Stimulated activated effector memory CD8-positive, alpha-beta T cell treated with anti-CD3 and anti-CD28 coated beads, Interleukin-12 subunit alpha, Interleukin-12 subunit beta, amount 100 ng/mL, for 72 hours (primary cell): Measurements from ENCODE around the gene FAM234B.

Experiments
- ATAC-seq: fragments of 150-1000 bp; cut with Tn5 transposase; 2 replicates; pipeline ENCODE4 v1.10.0; 2021
- DNase-seq, 2 donors: peaks; one replicate each; pipeline ENCODE4 v3.0.0; 2021 to 2022; ENCODE audit warnings: low spot score in 2 of 2
- H3K27ac Mint-ChIP-seq: one replicate; pipeline ENCODE4 v1.8.0; 2022; ENCODE audit warnings: mild to moderate bottlenecking, mixed read lengths
- H3K36me3 Mint-ChIP-seq: one replicate; pipeline ENCODE4 v1.8.0; 2022; ENCODE audit warnings: mild to moderate bottlenecking, mixed read lengths
- H3K4me1 Mint-ChIP-seq: one replicate; pipeline ENCODE4 v1.8.0; 2022; ENCODE audit warnings: mixed read lengths
- H3K4me3 Mint-ChIP-seq: one replicate; pipeline ENCODE4 v1.8.0; 2022; ENCODE audit warnings: mild to moderate bottlenecking, mixed read lengths
- H3K9me3 Mint-ChIP-seq: one replicate; pipeline ENCODE4 v1.8.0; 2022; ENCODE audit warnings: mixed read lengths

FAM234B gene

DNA sequence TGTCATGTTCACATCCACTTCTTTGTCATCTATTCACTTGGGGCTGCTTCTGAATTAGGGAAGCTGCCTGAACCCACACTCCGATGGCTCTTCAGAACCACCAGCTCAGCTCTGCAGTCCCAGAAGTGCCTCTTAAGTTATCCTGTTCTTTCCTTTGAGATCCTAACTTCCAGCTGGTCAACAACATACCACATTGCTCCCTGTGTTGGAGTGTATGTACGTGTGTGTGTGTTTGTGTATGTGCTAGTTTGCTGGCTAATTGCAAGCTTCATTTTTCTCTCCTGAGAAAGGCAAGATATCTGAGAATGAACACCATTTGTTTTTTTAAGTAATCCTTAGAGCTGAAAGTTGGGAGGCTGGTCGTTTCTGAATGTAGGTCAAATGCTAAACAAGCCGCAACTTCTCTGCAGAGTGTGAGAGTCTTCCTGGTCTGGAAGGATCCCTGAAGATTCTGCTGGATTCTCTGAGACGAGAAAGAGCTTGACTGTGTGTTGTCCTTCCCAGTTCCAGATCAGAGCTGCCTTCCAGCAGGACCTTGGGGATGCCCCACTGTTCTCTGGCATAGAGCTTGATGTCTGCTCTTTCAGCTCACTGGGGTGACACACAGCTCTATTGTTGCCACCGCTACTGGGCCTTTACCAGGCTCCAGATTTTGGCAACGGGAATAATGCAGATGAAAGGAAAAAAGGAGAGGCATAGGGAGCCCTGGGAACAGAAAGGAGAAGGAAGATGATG lies 58.4 kb downstream of the FAM234B start:
- Mint-ChIP-seq H3K4me3 (peak overlapping the region; percentile 70), H3K4me1 (peaks cover 56% of the 10 kb centered on the region), H3K36me3 (peaks cover 6% of the 10 kb centered on the region), H3K27ac (peak overlapping the region; percentile 96), H3K9me3 (no peaks in the 10 kb centered on the region)
- DNase-seq = no peak
- no peak for ATAC-seq

DNA sequence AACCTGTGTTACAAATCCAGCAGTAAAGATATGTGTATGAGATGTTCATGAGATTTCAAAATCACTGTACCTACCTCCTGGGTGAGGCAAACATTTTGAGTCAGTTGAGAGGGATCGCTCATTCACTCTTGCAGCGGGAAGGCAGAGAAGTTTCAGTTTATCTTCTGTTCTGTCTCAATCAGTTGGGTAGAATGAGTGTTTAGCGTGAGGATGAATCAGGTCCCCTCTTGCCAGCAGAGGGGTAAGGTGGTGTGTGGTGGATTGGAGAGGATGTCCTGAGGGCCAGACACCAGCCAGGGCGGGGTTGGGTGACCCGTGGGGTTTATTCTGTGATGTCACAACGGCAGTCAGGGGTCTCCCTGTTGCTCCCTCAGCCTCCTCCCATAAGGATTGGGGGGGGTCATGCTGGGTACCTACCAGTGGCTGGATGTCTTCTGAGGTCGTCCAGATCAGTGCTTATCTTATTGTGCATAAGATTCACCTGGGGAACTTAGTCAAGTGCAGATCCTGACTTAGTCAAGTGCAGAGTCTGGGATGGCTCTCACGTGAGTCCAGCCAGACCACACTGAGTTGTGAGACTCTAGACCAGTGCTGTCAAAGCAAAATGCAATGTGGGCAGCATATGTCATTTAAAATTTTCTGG lies 59.3 kb downstream of the FAM234B start, which contains the start of gene GSG1:
GSG1 (minus strand) TSS at position 277 of the 643 bp plus-strand sequence; CDS start at position 122, 155 bp downstream.
- Mint-ChIP-seq H3K9me3 (no peaks in the 10 kb centered on the region), H3K27ac (peak within 1 kb of the TSS; percentile 96), H3K4me3 (peak within 1 kb of the TSS; percentile 70), H3K36me3 (peaks cover 6% of the 10 kb centered on the region), H3K4me1 (peaks cover 48% of the 10 kb centered on the region)
- ATAC-seq (peak; percentile 84), DNase-seq (peak; percentile 12 to 76)

DNA sequence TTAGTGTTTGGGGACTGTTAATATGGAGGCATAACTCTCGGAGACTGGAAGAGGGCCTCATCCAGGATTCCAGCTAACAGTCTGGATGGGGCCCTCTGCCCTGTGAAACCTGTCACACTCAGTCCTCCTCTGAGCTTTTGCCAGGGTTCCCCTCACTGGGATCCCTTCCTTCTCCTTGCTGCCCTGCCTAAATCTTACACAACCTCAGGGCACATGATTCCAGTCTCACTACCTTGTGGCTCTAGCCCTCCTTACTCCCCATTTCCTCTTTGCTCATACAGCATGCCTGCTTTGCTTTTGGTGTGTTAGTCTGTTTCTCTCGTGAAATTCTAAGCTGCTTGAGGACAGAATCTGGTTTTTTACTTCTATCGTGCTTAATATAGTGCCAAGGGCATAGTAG lies 60.2 kb downstream of the FAM234B start:
- Mint-ChIP-seq H3K36me3 (peaks cover 6% of the 10 kb centered on the region), H3K4me1 (peaks cover 39% of the 10 kb centered on the region), H3K27ac (peak overlapping the region; percentile 46), H3K4me3 (no peak overlapping the region), H3K9me3 (no peaks in the 10 kb centered on the region)
- DNase-seq (no peak), ATAC-seq (no peak)

DNA sequence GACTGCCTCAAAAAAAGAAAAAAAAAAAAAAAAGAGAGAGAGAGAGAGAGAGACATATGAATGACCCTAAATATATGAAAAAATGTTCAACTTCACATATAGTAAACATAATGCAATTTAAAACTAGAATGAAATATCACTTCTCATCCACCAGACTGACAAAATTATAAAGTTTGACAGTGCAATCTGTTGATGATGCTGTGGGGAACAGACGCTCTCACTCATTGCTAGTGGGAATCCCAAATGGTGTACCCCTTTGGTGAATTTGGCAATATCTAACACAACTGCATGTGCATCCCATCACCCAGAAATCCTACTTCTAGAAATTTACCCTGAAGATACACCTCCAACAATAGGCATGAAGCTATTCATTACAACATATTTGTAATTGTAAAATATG lies 61.6 kb downstream of the FAM234B start:
- no peak overlapping the region for H3K27ac Mint-ChIP-seq
- ATAC-seq = no peak
- no peak for DNase-seq
- H3K9me3 Mint-ChIP-seq = no peaks in the 10 kb centered on the region
- H3K4me1 Mint-ChIP-seq = peaks cover 27% of the 10 kb centered on the region
- H3K4me3 Mint-ChIP-seq = no peak overlapping the region
- peaks cover 6% of the 10 kb centered on the region for H3K36me3 Mint-ChIP-seq

DNA sequence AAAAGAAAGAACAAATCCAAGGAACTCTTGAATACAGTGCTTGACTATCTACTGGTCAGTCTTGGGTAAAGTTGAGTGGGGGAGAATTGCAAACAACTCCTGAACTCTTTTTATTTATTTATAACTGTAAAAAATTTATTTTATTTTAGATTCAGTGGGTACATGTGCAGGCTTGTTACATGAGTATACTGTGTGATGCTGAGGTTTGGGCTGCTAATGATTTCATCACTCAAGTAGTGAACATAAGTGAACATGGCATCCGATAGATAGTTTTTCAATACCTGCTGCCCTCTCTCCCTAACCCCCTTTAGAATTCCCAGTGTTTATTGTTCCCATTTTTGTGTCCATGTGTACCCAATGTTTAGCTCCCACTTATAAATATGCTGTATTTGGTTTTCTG lies 62.5 kb downstream of the FAM234B start:
- Mint-ChIP-seq H3K4me3 (no peak overlapping the region), H3K36me3 (no peaks in the 10 kb centered on the region), H3K27ac (no peak overlapping the region), H3K4me1 (peaks cover 21% of the 10 kb centered on the region), H3K9me3 (no peaks in the 10 kb centered on the region)
- ATAC-seq (no peak), DNase-seq (no peak)

DNA sequence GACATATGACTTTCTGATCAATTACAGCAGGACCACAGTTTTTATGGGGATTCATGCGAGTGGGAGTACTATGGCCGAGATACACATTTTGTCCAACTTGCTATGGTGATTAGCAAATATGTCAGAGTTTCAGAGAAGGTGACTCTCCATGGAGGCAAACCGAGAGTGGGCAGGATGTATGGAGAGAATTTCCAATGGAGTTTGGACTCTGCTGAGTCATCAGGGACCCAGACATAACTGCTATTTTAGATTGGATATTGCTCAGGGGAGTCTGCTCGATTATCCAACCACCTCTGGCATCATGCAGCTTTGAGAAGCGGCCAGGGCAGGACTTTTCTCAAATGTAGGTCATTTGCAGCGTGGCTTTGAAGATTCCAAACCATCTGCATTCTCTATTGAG lies 68.8 kb downstream of the FAM234B start:
- no peaks in the 10 kb centered on the region for H3K9me3 Mint-ChIP-seq
- DNase-seq (no peak), ATAC-seq (no peak)
- H3K4me1 Mint-ChIP-seq = no peaks in the 10 kb centered on the region
- H3K36me3 Mint-ChIP-seq = no peaks in the 10 kb centered on the region
- no peak overlapping the region for H3K4me3 Mint-ChIP-seq
- H3K27ac Mint-ChIP-seq = no peak overlapping the region

DNA sequence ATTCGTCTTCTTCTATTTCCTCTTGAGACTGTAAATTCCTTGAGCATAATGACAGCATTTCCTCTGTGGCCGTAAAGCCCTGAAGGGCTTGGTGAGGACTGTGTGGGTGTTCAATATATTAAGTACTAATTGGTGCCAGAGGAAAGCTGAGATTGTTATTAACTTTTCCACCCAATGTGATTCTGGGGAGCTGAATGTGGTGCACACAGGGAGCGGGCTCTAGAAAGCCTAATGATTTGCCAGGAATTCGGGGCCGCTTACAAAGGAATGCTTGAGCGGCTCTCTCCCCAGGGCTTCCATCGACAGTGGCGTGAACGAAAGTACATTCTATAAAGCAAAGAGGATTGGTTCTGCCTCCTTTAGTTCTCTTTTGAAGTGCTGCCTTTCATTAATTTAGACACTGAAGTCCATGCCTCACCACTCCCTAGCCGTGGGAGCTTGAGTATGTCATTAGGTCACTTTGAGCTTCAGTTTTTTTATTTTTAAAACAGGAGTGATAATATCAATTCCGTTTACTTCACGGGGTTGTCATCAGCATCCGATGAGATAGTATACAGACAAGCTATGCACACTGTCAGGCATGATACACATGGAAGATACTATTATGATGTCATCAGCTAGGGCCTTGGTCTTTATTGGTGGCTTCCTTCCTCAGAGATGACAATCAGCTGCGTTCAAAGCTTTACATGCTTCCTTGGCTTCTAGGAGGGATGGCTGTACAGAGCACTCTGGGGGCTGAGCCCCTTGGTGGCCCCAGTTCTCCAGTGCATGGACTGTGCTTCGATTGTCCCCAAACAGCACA lies 70.3 kb downstream of the FAM234B start:
- no peak overlapping the region for H3K27ac Mint-ChIP-seq
- H3K9me3 Mint-ChIP-seq = no peaks in the 10 kb centered on the region
- H3K4me1 Mint-ChIP-seq = no peaks in the 10 kb centered on the region
- H3K4me3 Mint-ChIP-seq = no peak overlapping the region
- ATAC-seq (no peak), DNase-seq (no peak)
- no peaks in the 10 kb centered on the region for H3K36me3 Mint-ChIP-seq

DNA sequence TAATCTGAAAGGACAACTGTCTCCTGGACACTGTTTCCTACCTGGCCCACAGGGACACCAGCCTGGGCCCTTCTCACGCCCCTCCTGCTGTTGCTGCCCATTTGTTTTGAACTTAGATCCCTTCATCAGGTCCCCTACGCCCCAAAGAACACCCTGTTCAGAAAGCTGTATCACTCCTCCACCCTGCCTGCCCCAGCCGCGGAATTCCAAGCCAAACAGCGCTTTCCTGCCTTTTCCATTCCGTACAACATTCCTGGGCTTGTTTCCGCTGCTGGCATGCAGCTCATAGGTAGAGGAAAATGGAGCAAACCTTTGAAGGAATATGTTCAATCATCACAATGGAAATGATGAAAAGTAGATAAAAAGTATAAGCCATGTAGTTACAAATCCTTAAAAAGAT lies 72.1 kb downstream of the FAM234B start:
- no peaks in the 10 kb centered on the region for H3K36me3 Mint-ChIP-seq
- DNase-seq (no peak), ATAC-seq (no peak)
- peak overlapping the region; percentile 18 for H3K27ac Mint-ChIP-seq
- no peak overlapping the region for H3K4me3 Mint-ChIP-seq
- no peaks in the 10 kb centered on the region for H3K4me1 Mint-ChIP-seq
- no peaks in the 10 kb centered on the region for H3K9me3 Mint-ChIP-seq

DNA sequence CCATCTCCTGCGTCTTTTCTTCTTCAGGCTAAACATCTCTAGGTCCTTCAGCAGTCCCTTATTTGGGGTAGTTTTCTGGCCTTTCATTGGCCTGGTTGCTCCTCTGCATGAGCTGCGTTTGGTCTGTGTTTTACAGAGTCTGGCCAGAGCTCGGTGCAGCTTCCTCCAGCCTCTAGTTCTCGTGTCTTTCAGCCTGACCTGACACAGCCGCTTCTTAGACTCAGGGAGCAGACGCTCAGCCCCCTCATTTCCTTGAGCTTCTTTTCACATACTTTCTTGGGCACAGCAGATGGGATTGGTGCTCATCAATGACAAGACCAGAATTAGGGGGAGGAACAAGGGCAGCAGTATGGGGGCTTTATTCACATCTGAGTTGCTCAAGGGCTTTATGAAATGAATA lies 72.8 kb downstream of the FAM234B start:
- ATAC-seq (no peak), DNase-seq (no peak)
- Mint-ChIP-seq H3K9me3 (no peaks in the 10 kb centered on the region), H3K4me1 (no peaks in the 10 kb centered on the region), H3K27ac (peak overlapping the region; percentile 18), H3K4me3 (no peak overlapping the region), H3K36me3 (no peaks in the 10 kb centered on the region)

DNA sequence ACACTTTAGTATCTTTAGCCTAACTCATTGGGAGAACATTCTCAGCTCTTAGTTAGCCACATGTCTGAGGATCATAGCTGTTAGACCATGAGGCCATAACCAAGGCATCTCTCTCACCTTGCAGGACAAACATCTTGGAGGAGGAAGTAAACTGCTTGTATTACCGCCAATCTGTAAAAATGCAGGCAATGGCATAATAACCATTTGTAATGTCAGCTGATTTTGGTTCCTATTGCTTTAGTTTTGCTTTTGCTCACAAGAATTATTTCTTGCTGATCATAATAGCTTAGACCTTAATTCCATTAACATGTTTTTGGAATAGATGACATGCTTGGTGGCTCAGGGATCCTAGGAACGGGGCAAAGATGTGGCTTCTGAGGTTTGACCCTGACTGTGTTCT lies 75.6 kb downstream of the FAM234B start:
- Mint-ChIP-seq H3K4me3 (no peak overlapping the region), H3K27ac (no peak overlapping the region)

DNA sequence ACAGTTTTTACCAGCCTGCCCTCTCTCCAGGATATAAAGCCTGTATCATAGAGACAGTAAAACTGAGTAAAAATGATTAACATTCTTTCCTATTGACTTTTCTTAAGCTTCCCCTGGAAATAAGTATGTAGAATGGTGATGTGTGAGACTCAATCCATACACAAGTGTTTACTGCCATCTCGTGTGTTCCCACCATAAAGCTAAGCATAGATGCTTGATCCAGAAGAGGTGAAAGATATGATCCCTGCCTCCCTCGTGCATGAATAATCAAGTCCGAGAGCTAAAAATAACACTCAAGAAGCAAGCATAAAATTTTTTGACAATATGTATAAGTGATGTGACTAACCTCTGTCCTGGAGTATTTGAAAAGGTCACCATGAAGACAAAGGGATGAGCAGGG lies 76.2 kb downstream of the FAM234B start:
- ATAC-seq = no peak

More for the DNA sequence above, 75.6 kb downstream of the FAM234B start:
- H3K9me3 Mint-ChIP-seq = no peaks in the 10 kb centered on the region
- no peaks in the 10 kb centered on the region for H3K36me3 Mint-ChIP-seq
- no peaks in the 10 kb centered on the region for H3K4me1 Mint-ChIP-seq
- no peak for ATAC-seq
- DNase-seq = no peak

DNA sequence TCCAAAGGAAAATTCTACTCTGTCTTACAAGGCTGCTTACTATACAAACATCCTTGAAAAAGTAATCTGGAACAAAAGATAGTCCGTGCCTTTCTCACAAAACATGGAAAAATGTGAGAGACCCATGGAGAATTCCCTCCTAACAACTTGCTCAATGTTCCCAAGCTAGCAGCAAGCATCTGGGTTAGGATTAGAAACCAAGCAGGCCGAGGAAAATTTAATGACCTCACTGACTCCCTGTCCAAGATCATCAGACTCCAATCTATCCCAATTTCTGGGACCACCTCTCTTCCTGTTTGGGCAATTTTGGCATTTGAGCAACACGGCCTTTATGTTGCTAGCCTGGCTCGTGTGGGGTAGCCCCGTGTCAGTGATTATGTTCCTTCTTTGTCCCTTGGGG lies 77.4 kb downstream of the FAM234B start:
- H3K4me3 Mint-ChIP-seq = no peak overlapping the region
- H3K4me1 Mint-ChIP-seq = no peaks in the 10 kb centered on the region
- DNase-seq = no peak
- H3K36me3 Mint-ChIP-seq = no peaks in the 10 kb centered on the region
- H3K9me3 Mint-ChIP-seq = no peaks in the 10 kb centered on the region
- no peak for ATAC-seq
- no peak overlapping the region for H3K27ac Mint-ChIP-seq

More for the DNA sequence above, 76.2 kb downstream of the FAM234B start:
- Mint-ChIP-seq H3K9me3 (no peaks in the 10 kb centered on the region), H3K4me1 (no peaks in the 10 kb centered on the region), H3K27ac (no peak overlapping the region), H3K36me3 (no peaks in the 10 kb centered on the region), H3K4me3 (no peak overlapping the region)
- no peak for DNase-seq

DNA sequence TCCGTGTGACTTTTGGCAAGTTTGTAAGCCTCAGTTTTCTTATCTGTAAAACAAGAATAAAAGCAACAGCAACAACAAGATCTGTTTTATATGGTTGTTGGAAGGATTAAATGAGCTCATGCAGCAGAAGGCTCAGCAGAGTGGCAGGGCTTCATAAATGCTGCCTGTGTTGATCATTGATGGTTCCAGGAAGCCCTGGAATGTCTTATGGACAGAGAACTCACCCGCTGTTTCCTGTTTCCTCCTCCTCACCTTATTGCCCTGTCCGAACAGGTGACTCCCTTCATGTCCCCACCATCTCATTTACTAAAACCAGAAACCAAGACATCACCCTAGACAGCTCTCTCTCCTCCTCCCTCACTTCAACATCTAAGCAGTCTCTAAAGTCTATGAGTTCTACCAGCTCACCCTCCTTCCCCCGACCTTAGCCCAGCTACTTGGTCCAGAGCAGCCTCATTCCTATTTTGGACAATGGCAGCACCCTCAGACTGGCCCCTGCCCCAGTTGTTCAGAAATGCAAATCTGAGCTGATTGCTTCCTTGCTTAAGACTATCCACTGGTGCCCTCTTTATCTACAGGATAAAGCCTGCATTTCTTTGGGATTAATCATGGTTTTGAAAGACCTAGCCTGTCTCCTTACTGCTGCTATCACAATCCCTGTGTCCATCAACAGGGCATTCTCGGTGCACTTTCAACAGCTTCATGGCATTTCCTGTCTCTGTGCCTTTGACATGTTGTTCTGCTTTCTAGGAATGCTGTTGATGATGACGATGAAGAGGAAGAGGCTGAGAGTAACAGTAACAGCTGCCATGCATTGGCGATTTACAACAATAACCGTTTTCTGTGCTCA lies 80.7 kb downstream of the FAM234B start:
- Mint-ChIP-seq H3K4me1 (no peaks in the 10 kb centered on the region), H3K36me3 (no peaks in the 10 kb centered on the region), H3K4me3 (no peak overlapping the region), H3K9me3 (no peaks in the 10 kb centered on the region), H3K27ac (no peak overlapping the region)
- DNase-seq = no peak
- ATAC-seq = no peak

DNA sequence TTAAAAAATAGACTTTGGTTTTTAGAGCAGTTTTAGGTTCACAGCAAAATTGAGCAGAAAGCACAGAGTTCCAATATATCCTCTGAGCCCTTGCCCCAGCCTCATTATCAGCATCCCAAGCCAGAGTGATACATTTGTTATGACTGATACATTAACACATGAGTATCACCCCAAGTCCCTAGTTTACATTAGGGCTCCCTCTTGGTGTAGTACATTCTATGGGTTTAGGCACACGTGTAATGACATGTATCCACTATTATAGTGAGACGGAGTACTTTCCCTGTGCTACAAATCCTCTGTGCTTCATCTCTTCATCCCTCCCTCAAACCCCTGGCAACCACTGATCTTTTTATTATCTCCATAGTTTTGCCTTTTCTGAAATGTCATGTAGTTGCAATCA lies 81.8 kb downstream of the FAM234B start:
- ATAC-seq = peak; percentile 34
- DNase-seq = no peak
- H3K9me3 Mint-ChIP-seq = no peaks in the 10 kb centered on the region
- no peak overlapping the region for H3K4me3 Mint-ChIP-seq
- H3K4me1 Mint-ChIP-seq = no peaks in the 10 kb centered on the region
- no peak overlapping the region for H3K27ac Mint-ChIP-seq
- no peaks in the 10 kb centered on the region for H3K36me3 Mint-ChIP-seq

DNA sequence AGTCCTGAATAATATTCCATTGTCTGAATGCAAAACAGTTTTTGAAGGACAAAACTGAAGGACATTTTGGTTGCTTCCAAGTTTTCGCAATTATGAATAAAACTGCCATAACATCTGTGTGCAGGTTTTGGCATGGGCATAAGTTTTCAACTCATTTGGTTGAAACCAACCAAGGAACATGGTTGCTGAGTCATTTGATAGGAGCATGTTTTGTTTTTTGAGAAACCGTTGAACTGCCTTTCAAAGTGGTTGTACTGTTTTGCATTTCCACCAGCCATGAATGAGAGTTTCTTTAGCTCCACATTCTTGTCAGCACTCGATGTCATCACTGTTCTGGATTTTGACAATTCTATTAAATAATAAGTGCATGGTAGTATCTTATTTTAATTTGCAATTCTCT lies 82.3 kb downstream of the FAM234B start:
- no peak overlapping the region for H3K4me3 Mint-ChIP-seq
- ATAC-seq (no peak), DNase-seq (no peak)
- H3K36me3 Mint-ChIP-seq = no peaks in the 10 kb centered on the region
- H3K9me3 Mint-ChIP-seq = no peaks in the 10 kb centered on the region
- no peaks in the 10 kb centered on the region for H3K4me1 Mint-ChIP-seq
- H3K27ac Mint-ChIP-seq = no peak overlapping the region
